ENCODE data around the gene ACTN4. TPM values are rescaled to one million over a fixed set of nuclear protein-coding genes. Genes with fewer than 3 reads are reported as not detected.

Gene ACTN4
- total and polyA plus RNA-seq, 3 experiments from 2014 or later: 31.9 to 314 (median 295) TPM

DNA sequence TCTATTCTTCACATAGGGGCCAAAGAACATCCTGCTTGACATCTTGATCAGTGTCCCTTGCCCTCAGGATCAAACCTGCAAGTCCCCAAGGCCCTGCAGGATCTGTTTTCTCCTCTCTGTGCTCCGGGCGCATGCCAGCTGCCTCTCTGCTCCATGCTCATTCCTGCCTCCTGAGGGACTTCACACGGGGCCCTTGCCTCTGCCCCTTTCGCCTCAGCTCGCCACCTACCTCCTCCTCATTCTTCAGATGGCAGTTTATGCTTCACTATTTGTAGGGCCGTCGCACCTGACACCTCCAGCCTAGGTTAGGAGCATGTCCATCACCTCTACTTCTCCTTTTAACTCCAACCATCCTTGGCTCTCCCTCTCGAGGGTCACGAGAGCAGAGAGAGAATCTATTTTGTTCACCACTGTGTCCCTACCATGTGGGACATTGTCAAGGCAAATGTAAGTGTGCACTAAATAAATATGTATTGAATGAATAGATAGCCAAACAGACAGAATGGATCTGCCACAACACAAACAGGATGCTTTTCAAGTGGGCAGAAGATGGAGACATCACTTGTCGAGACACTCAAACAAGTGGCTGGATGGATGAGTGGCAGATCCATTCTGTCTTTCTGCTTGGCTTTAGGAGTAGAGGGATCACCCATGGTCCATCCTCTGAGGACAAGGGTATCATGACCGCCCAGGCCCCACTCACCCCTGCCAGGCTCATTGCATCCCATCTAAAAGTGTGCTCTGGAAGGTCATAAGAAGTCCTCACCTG, 29.6 kb downstream of the ACTN4 start:
- H3K27ac Mint-ChIP-seq: peak overlapping the region; percentile 13 to 100 (median 95)
- CTCF ChIA-PET: interaction anchor here (1.4 kb wide), 1 partner anchor 35 kb away, joined by 3 read pairs; no protein-coding TSS in a partner anchor

GRCh38 chr19:38678217-38678890, 30.9 kb downstream of the ACTN4 start:
- Histone ChIP-seq H3K9me3 (ENCODE audit: low read length) (no peaks in the 10 kb centered on the region), H3K4me1 (ENCODE audit: insufficient read depth, low read length) (peaks cover 88% of the 10 kb centered on the region), H3K36me3 (ENCODE audit: insufficient read depth, low read length) (peaks cover 5% of the 10 kb centered on the region), H3K27ac (ENCODE audit: low read depth, low read length) (peak overlapping the region; percentile 9), H3K4me3 (ENCODE audit: low read length) (no peak overlapping the region), H3K27me3 (ENCODE audit: insufficient read depth, low read length, poor library complexity, severe bottlenecking) (no peaks in the 10 kb centered on the region)
- Mint-ChIP-seq H3K36me3 (peaks cover 6 to 18% (median 6%) of the 10 kb centered on the region in 3 donors), H3K4me3 (peak overlapping the region in 6 of 7 donors; percentile 37 to 79 (median 60)), H3K27me3 (no peaks in the 10 kb centered on the region), H3K27ac (peak overlapping the region; percentile 63 to 100 (median 92)), H3K4me1 (peaks cover 91 to 95% (median 93%) of the 10 kb centered on the region in 3 donors), H3K9me3 (no peaks in the 10 kb centered on the region)
- ChIA-PET POLR2A (interaction anchor here (0.8 kb wide), 1 partner anchor 9 kb away, joined by 3 read pairs; no protein-coding TSS in a partner anchor), CTCF (interaction anchor here (1.0 to 1.2 kb wide), 2 partner anchors 9 to 37 kb away, joined by 3 read pairs; no protein-coding TSS in a partner anchor)
- DNase-seq: no peak

More for the DNA sequence above, 29.6 kb downstream of the ACTN4 start:
- H3K27ac ChIP-seq (ENCODE audit: low read depth, low read length): peak overlapping the region; percentile 65
- no peaks in the 10 kb centered on the region for H3K36me3 ChIP-seq (ENCODE audit: insufficient read depth, low read length)
- no peaks in the 10 kb centered on the region for H3K9me3 Mint-ChIP-seq
- H3K9me3 ChIP-seq (ENCODE audit: low read length): no peaks in the 10 kb centered on the region
- peak overlapping the region in 6 of 7 donors; percentile 48 to 75 (median 69) for H3K4me3 Mint-ChIP-seq
- no peaks in the 10 kb centered on the region for H3K27me3 Mint-ChIP-seq
- H3K27me3 ChIP-seq (ENCODE audit: insufficient read depth, low read length, poor library complexity, severe bottlenecking): no peaks in the 10 kb centered on the region
- DNase-seq: no peak
- H3K4me1 Mint-ChIP-seq: peaks cover 78 to 85% (median 80%) of the 10 kb centered on the region in 3 donors
- POLR2A ChIA-PET: no interaction called here
- peaks cover 6 to 16% (median 6%) of the 10 kb centered on the region in 3 donors for H3K36me3 Mint-ChIP-seq
- H3K4me3 ChIP-seq (ENCODE audit: low read length): no peak overlapping the region
- H3K4me1 ChIP-seq (ENCODE audit: insufficient read depth, low read length): peaks cover 75% of the 10 kb centered on the region

GRCh38 chr19:38678891-38679494, 31.5 kb downstream of the ACTN4 start:
- DNase-seq: no peak
- Mint-ChIP-seq H3K4me1 (peaks cover 96 to 99% (median 97%) of the 10 kb centered on the region in 3 donors), H3K27ac (peak overlapping the region; percentile 63 to 100 (median 94)), H3K36me3 (peaks cover 6 to 18% (median 6%) of the 10 kb centered on the region in 3 donors), H3K27me3 (no peaks in the 10 kb centered on the region), H3K9me3 (no peaks in the 10 kb centered on the region), H3K4me3 (peak overlapping the region in 3 of 7 donors; percentile 51 to 73 (median 59))
- peaks cover 94% of the 10 kb centered on the region for H3K4me1 ChIP-seq (ENCODE audit: insufficient read depth, low read length)
- peaks cover 5% of the 10 kb centered on the region for H3K36me3 ChIP-seq (ENCODE audit: insufficient read depth, low read length)
- H3K4me3 ChIP-seq (ENCODE audit: low read length): no peak overlapping the region
- CTCF ChIA-PET: interaction anchor here (1.0 to 1.2 kb wide), 2 partner anchors 10 to 38 kb away, joined by 3 read pairs; no protein-coding TSS in a partner anchor
- POLR2A ChIA-PET: no interaction called here
- H3K9me3 ChIP-seq (ENCODE audit: low read length): no peaks in the 10 kb centered on the region
- peak overlapping the region; percentile 9 for H3K27ac ChIP-seq (ENCODE audit: low read depth, low read length)
- no peaks in the 10 kb centered on the region for H3K27me3 ChIP-seq (ENCODE audit: insufficient read depth, low read length, poor library complexity, severe bottlenecking)

GRCh38 chr19:38679839-38680238, 32.4 kb downstream of the ACTN4 start:
- H3K36me3 ChIP-seq (ENCODE audit: insufficient read depth, low read length): peaks cover 5% of the 10 kb centered on the region
- Mint-ChIP-seq H3K4me3 (peak overlapping the region; percentile 12 to 82 (median 59)), H3K36me3 (peaks cover 6 to 18% (median 6%) of the 10 kb centered on the region in 3 donors), H3K27ac (peak overlapping the region; percentile 61 to 100 (median 98)), H3K27me3 (no peaks in the 10 kb centered on the region), H3K4me1 (peaks cover 97 to 99% (median 97%) of the 10 kb centered on the region in 3 donors), H3K9me3 (no peaks in the 10 kb centered on the region)
- H3K4me3 ChIP-seq (ENCODE audit: low read length): no peak overlapping the region
- DNase-seq: no peak
- no peaks in the 10 kb centered on the region for H3K27me3 ChIP-seq (ENCODE audit: insufficient read depth, low read length, poor library complexity, severe bottlenecking)
- ChIA-PET CTCF (interaction anchor here (1.0 kb wide), 1 partner anchor 24 kb away, joined by 3 read pairs; no protein-coding TSS in a partner anchor), POLR2A (interaction anchor here (0.6 to 1.5 kb wide), 2 partner anchors 23 to 32 kb away, joined by 6 to 8 read pairs; no protein-coding TSS in a partner anchor)
- H3K9me3 ChIP-seq (ENCODE audit: low read length): no peaks in the 10 kb centered on the region
- peak overlapping the region; percentile 29 for H3K27ac ChIP-seq (ENCODE audit: low read depth, low read length)
- H3K4me1 ChIP-seq (ENCODE audit: insufficient read depth, low read length): peaks cover 96% of the 10 kb centered on the region

DNA sequence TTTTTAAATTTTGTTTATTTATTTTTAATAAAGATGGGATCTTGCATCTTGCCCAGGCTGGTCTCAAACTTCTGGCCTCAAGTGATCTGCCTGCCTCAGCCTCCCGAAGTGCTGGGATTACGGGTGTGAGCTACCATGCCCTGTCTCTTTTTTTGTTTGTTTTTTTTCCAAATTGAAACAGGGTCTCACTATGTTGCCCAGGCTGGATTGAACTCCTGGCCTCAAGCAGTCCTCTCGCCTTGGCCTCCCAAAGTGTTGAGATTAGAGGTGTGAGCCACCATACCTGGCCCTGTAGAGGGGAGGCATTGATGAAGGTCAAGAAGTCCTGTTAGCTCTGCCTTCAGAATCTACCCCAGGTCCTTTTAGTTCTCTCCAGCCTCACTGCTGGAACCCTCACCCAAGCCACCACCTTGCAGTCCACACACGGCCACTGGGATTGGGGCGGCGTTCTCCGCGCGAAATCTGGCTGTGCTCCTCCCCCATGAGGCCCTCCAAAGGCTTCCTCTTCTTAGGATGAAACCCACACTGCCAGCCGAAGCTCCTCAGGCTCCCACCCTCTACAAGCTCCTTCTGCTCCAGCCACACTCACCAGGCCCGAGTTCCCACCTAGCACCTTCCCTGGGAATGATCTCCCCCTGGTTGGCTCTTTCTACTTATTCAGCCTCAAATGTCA, 34.9 kb downstream of the ACTN4 start:
- peak overlapping the region; percentile 78 for H3K27ac ChIP-seq (ENCODE audit: low read depth, low read length)
- H3K4me3 Mint-ChIP-seq: peak overlapping the region in 5 of 7 donors; percentile 32 to 70 (median 54)
- CTCF ChIA-PET: interaction anchor here (1.0 to 1.5 kb wide), 3 partner anchors 13 to 280 kb away, joined by 3 read pairs; partner anchors contain the start of gene FAM98C
- DNase-seq: no peak
- peaks cover 91 to 99% (median 93%) of the 10 kb centered on the region in 3 donors for H3K4me1 Mint-ChIP-seq
- H3K27me3 Mint-ChIP-seq: no peaks in the 10 kb centered on the region
- peaks cover 6 to 13% (median 6%) of the 10 kb centered on the region in 3 donors for H3K36me3 Mint-ChIP-seq
- H3K27ac Mint-ChIP-seq: peak overlapping the region; percentile 84 to 99 (median 97)
- peaks cover 5% of the 10 kb centered on the region for H3K36me3 ChIP-seq (ENCODE audit: insufficient read depth, low read length)
- H3K9me3 ChIP-seq (ENCODE audit: low read length): no peaks in the 10 kb centered on the region
- no peak overlapping the region for H3K4me3 ChIP-seq (ENCODE audit: low read length)
- H3K27me3 ChIP-seq (ENCODE audit: insufficient read depth, low read length, poor library complexity, severe bottlenecking): no peaks in the 10 kb centered on the region
- POLR2A ChIA-PET: interaction anchor here (0.8 to 1.9 kb wide), 2 partner anchors 13 to 35 kb away, joined by 4 to 13 read pairs; partner anchors contain the start of gene ACTN4
- H3K4me1 ChIP-seq (ENCODE audit: insufficient read depth, low read length): peaks cover 91% of the 10 kb centered on the region
- no peaks in the 10 kb centered on the region for H3K9me3 Mint-ChIP-seq

GRCh38 chr19:38682872-38683392, 35.5 kb downstream of the ACTN4 start:
- Histone ChIP-seq H3K27me3 (ENCODE audit: insufficient read depth, low read length, poor library complexity, severe bottlenecking) (no peaks in the 10 kb centered on the region), H3K9me3 (ENCODE audit: low read length) (no peaks in the 10 kb centered on the region), H3K27ac (ENCODE audit: low read depth, low read length) (peak overlapping the region; percentile 74), H3K36me3 (ENCODE audit: insufficient read depth, low read length) (peaks cover 5% of the 10 kb centered on the region), H3K4me3 (ENCODE audit: low read length) (no peak overlapping the region), H3K4me1 (ENCODE audit: insufficient read depth, low read length) (peaks cover 85% of the 10 kb centered on the region)
- no peaks in the 10 kb centered on the region for H3K9me3 Mint-ChIP-seq
- ChIA-PET POLR2A (interaction anchor here (0.8 to 1.9 kb wide), 2 partner anchors 13 to 36 kb away, joined by 4 to 13 read pairs; partner anchors contain the start of gene ACTN4), CTCF (interaction anchor here (1.0 to 1.5 kb wide), 2 partner anchors 14 to 280 kb away, joined by 3 read pairs; partner anchors contain the start of gene FAM98C)
- no peak for DNase-seq
- H3K4me3 Mint-ChIP-seq: peak overlapping the region in 6 of 7 donors; percentile 32 to 78 (median 66)
- H3K27me3 Mint-ChIP-seq: no peaks in the 10 kb centered on the region
- H3K27ac Mint-ChIP-seq: peak overlapping the region; percentile 84 to 99 (median 97)
- peaks cover 88 to 99% (median 93%) of the 10 kb centered on the region in 3 donors for H3K4me1 Mint-ChIP-seq
- peaks cover 6 to 13% (median 6%) of the 10 kb centered on the region in 3 donors for H3K36me3 Mint-ChIP-seq

All from CD8-positive, alpha-beta memory T cell (primary cell).